Stimulated activated CD4-positive, alpha-beta T cell treated with anti-CD3 and anti-CD28 coated beads, Interleukin-2, amount 100 ng/mL, for 24 hours (primary cell): ENCODE results near the gene DTX3.
"Not testable (repeated sequence)": the region's sequence is repeated elsewhere in the genome, so short reads cannot be mapped to it uniquely, and the experiment has no call there.

Experiments
- DNase-seq, 2 donors: peaks; one replicate each; pipeline ENCODE4 v3.0.0-alpha.2; 2020

The DTX3 gene

DNA sequence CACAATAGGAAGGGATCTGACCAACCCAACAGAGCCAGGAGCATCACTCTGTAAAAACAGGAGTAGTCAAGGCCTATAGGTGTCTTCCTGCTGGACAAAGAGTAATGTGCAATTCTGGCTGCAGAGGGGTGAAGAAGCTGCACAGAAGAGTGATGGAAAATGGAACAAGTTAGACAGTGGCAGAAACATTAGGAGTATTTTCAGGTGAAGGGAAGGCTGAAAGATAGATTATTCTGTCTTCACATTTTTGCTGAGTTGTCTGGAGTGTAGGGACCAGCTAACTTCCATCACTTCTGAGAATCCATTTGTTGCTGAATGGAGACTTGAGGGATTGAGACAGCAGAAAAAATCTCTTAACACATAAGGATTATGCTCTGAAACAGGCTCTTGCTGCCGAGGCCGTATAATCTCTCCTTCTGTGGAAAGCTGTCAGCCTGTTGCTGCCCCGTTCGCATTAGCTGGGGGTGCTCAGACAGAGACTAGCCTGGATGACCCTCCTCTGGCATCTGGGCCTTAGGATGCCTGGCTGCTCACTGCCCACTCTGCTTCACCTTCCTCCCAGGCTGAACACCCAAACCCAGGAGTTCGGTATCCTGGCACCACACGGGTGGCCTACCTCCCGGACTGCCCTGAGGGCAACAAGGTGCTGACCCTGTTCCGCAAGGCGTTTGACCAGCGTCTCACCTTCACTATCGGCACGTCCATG, 3.5 kb downstream of the DTX3 start:
- DNase-seq = no peak

DNA sequence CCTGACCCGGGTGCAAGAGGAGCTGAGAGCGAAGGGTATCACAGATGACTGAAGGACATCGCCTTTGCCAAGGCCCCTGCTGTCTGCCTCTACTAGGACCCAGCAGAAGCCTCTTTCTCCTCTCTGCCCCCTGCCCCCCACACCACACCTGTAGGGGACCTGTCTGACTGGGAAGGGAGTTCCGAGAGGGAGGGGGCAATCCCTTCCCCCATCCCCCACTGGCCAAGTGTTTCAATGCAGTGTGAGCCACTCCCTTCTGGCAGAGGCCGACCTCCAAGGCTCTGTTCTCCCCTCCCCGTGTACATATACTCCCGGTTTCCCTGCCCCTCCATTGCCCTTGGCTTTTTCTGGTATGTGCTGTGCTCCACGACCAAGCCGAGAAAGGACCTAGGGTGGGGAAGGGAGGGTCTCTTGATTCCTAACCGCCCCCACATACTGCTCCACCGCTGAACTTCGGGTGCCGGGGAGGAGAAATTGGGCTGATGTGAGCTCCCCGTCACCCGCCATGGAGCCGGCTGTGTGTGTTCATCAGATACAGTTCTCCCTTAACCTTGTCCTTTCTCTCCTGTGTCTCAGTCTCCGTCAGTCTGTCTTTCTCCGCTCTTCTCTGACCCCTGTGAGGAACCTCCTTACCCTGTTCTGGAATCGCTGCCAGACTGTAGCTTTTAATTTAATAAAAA, 4.6 kb downstream of the DTX3 start:
- no peak for DNase-seq

DNA sequence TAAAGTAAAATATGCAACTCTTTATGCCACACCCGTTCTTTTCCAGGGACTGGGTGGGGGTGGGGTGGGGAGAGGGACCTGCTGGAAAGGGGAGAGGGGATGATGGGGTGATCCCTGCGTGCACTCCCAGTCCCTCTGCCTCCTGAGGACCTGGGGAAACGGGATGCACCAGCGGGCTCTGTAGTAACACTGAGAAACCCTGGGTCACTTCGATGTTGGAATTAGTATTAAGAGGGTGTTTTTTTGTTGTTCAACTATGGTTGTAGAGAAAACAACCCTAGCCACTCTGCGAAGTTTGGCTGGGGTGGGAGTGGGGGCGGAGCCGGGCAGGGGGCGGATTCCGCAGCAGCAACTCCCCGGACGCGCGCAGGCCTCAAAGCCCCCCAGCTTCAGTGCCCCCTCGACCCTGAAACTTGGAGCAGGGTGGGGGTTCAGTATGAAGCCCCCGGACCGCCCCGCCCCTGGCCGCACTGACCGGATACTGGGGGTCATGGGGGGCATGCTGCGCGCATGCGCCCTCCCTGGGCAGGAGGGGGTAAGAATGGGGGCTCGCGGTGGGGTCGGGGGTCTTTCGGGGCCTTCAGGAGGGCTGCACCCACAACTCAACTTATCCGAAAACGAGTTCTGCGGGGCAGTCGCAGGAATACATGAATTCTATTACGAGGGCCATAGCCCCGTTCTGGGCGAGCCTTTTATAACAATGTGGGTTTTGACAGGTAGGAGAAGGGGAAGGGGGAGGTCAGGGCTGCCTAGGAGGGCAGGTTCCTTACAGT, 5.3 kb downstream of the DTX3 start:
- DNase-seq = no peak

DNA sequence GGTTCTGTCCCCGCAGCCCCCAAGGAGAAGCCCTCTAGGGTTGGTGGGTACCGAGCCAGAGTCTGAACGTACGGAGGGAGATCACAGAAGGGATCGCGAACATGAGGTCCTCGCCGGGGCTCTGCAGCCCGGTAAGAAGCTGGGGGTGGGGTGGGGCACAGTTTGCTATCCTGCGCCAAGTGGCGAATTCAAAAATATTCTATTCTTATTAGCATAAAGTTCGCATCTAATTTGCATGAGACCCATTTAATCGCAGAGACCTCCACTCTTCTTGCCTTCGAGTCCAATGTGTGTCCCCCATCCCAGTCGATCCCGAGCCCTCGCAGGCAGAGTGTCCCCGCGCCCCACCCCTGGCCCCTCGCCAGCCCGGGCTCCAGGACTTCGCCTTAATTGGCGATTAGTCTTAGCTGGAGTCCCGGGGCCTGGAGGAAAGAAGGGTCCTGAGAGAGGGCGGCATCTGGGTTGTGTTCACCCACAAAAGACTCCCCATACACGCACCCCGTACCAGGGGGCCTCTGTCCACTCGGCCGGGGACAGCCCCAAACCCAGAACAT, 6.0 kb downstream of the DTX3 start:
- no peak for DNase-seq

DNA sequence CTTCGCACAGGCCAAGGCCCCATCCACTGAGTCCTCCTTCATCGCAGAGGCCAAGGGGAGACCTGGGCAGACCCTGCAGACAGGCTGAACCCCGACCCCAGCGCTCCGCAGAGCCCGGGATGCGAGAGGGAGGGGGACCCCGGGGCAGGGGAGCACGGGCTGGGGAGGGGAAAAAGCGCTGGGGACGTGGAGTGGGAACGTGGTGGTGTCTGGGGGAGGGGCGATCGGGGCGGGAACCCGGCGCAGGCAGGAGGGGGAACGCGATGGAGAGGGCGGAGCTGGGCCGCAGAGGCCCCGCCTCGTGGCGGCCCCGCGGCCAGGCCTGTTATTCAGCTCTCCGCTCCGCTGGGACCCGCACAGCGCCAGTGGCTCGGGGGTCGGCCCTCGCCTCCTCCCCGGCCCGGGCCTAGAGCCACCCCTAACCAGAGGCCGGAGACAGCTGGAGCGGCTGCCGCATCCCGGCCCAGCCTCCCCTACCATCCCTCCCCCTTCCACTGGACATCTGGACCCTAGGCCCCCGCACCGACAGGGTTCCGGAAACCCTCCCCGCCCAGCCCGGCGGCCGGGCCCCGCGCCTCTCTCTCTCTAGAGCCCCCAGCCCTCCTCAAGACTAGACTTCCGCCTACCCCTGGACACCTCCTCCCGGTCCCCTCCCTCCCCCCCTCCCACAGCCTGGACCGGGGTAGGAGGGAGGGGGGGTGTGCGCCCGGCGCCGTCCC, 6.6 kb downstream of the DTX3 start, which contains the start of gene ARHGEF25:
Gene ARHGEF25, plus strand, starts transcription at position 328 of the 719 bp plus-strand sequence. CDS start 460 bp downstream, outside the sequence.
- peak; percentile 54 to 75 for DNase-seq

DNA sequence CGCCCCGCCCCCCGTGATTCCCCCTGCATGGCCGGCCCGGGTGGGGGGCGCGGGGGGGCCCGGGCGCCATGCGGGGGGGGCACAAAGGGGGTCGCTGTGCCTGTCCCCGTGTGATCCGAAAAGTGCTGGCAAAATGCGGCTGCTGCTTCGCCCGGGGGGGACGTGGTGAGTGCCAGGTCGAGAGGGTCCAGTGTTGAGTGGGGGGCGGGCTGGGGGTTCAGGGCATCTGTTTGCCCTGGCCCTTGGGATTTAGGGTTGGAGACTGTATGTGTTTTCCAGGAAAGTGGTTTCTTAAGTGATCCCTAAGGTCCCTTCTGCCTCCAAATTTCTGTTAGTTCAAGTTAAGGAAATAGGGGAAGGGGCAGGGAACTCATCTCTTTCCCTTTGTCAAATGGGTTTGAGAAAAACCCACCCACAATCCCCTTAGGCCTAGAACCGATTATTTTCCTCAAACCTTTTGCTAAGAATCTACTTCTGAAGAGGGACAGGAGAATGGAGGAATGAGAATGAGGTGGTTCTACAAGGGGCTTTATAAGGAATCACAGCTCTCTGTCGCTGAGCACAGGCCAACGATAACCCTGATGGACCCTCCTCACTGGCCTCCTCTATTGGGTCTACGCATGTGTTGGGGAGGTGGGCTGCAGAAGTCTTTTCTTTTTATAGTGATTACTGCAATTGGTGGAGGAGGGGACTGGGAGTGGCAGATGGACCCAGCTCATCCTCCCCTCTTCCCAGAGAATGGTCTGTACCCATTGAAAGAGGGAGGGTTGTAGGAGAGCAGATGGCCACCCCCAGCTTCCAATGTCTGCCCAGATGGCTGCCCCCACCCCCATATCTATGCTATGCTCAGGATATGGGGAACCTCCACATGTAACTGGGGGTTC, 7.4 kb downstream of the DTX3 start:
- DNase-seq = no peak

DNA sequence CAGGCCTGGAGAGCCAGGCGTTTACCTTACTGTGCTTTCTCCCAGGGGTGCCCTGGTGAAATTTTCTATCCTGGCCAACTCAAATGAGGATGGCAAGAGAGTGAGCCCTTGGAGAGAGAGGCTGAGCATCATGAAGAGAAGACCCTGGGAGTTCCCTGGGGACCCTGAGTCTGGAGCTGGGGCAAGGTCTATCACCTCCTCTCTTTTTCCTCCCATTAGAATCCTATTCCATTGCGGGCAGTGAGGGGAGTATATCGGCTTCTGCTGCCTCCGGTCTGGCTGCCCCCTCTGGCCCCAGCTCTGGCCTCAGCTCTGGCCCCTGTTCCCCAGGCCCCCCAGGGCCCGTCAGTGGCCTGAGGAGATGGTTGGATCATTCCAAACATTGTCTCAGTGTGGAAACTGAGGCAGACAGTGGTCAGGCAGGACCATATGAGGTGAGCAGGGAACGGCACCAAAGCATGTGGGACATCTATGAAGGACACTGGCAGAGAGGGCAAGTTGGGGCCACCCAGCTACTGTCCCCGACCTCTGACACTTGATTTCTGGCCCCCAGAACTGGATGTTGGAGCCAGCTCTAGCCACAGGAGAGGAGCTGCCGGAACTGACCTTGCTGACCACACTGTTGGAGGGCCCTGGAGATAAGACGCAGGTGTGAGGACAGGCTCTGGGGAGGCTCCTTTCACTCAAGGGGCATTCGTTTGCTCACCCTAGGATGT, 8.2 kb downstream of the DTX3 start:
- no peak for DNase-seq

DNA sequence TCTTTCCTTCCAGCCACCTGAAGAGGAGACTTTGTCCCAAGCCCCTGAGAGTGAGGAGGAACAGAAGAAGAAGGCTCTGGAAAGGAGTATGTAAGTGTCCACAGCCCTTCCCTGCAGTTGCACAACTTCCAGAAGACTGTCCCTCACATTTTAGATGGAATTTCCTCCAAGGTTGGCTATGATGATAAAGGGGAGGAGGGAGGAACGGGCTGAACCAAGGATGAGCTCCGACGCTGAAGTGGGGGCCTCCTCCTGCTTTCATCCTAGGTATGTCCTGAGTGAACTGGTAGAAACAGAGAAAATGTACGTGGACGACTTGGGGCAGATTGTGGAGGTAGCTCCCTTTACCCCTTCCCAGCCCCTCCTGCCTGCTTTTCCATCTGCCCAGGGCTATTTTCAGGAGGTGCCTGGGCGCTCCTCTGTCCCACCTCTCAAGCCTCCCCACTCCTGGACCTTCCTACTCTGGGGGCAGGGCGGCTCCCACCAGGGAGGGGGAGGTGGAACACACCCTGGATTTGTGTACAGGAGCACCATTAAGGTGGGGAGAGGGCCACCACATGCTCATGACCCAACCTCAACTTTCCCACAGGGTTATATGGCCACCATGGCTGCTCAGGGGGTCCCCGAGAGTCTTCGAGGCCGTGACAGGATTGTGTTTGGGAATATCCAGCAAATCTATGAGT, 8.9 kb downstream of the DTX3 start:
- no peak for DNase-seq

DNA sequence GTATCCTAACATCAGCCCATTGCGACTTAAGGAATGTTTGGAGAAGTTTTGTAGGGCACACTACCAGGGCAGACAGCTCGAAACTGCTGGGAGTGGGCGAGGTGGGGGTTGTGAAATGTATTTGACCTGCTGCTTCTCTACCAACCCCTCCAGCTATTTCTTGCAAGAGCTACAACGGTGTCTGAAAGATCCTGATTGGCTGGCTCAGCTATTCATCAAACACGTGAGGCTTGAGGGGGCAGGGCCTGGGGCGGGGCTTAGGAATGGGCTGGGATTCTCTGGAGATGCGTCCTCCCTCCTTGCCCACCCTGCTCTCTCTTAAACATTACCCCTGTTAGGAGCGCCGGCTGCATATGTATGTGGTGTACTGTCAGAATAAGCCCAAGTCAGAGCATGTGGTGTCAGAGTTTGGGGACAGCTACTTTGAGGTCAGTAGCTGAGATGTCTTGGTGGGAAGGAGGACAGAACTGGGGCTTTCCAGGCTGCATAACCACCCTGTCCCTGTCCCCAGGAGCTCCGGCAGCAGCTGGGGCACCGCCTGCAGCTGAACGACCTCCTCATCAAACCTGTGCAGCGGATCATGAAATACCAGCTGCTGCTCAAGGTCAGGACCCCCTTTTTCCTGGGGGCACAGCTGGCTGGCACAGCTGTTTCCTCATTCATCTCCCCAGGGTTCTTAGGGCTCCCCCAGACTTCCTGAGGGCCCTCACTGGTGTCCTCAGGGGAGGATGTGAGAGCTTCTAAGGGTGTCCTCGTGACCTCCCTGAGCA, 9.7 kb downstream of the DTX3 start:
- peak in 1 of 2 donors; percentile 45 for DNase-seq

DNA sequence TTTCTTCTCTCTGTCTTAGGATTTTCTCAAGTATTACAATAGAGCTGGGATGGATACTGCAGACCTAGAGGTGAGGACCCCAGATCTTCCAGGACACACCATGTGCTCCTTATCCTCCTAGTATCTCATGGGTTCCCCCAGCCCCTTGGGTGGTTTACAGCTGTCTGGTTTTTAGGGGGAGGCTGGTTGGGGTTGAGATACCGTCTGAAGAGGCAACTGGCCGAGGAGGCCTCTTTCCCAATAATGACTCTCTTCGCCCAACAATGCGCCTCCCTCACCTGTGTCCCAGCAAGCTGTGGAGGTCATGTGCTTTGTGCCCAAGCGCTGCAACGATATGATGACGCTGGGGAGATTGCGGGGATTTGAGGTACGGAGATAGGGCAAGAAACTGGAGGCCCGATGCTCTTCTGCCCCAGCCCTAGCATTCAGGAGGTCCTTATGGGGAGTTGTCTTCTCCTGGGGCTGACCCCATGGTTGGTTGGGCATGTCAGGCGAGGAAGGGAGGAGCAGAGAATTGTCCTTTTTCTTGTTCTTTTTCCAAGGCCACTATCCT, 10.4 kb downstream of the DTX3 start:
- DNase-seq = no peak

DNA sequence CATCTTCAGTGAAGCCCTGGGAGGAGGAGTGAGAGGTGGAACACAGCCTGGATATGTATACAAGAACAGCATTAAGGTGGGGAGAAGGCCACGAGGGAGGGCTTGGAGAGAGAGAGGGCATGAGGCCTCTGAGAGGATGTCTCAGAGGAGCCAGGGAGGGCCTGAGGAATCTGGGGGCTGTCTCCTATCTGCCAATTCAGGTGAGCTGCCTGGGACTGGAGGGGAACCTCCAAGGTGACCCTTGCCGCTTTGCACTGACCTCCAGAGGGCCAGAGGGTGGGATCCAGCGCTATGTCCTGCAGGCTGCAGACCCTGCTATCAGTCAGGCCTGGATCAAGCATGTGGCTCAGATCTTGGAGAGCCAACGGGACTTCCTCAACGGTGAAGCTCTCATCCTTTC, 11.0 kb downstream of the DTX3 start:
- DNase-seq = no peak

DNA sequence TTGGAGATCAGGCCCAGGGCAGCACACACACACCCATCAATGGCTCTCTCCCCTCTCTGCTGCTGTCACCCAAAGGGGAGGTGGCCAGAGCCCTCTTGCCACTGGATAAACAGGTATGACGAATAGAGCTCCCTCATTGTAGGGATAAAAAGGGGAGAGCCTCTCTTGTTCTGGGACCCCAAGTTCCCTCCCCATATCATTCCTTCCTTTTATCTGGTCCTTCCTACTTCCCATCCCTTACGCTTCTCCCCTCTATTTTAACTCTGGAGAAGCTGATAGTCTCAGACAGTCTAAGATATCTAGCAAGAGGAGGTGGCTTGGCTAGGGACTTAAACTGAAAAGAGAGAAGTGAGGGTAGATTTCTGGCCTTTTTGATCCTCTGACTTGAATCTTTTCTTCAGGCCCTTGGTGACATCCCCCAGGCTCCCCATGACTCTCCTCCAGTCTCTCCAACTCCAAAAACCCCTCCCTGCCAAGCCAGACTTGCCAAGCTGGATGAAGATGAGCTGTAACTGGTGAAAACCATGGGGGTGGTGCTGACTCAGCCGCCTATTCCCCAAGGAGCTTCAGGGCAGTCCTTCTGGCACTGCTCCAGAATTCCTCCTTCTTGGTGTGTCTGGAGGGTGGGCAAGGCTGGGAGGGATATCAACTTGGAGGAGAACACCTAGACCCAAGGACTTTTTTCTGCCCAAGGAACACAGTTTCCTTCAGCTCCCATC, 11.9 kb downstream of the DTX3 start:
- DNase-seq = no peak

DNA sequence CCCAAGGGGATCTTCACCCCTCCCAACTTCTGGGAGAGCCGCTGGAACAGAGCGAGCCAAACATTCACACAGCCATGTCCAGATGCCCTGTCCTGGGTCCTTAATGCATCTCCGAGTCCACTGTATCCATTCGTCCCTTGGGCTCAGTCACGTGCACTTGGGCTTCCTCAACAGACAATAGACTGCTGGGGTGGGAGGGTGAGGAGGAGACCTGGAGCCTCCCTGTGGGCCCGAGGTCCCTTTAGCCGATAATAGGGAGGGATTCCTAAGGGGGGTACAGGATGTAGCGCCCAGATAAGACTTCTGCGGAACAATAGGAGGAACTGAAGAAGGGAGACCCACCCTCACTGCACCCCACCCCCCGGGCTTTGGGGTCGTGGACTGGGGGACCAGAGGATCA, 13.3 kb downstream of the DTX3 start:
- DNase-seq = no peak

DNA sequence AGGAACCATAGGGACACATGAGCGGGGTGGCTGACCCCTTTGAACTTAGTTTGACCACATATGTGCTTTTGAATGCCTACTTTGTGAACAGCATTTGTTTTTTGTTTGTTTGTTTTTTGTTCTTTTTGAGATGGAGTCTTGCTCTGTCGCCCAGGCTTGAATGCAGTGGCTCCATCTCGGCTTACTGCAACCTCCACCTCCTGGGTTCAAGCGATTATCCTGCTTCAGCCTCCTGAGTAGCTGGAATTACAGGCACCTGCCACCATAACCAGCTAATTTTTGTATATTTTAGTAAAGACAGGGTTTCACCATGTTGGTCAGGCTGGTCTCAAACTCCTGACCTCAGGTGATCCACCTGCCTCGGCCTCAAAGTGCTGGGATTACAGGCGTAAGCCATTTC, 13.8 kb downstream of the DTX3 start:
- DNase-seq = not testable (repeated sequence)

DNA sequence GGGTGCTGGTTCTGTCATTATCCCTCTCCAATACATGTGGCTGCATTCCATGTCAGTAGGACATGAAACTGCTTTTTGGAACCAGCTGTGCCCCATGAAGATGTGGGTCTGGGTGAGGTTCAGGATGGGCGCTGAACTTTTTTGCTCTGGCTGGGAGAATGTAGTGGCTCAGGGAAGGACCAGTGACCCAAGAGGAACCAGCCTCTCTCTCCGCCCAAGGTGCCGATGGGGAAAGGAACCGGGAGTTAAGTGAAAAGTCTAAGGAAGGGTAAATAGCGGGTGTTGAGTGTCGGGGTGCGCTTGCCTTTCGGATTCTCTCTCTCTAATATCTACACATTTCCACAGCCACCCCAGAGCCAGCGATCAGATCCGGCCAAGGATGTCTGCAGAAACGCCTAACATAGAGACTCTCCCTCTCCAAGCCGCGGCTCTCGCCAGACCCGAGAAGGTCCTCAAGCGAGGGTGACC, 14.4 kb downstream of the DTX3 start:
- no peak for DNase-seq

DNA sequence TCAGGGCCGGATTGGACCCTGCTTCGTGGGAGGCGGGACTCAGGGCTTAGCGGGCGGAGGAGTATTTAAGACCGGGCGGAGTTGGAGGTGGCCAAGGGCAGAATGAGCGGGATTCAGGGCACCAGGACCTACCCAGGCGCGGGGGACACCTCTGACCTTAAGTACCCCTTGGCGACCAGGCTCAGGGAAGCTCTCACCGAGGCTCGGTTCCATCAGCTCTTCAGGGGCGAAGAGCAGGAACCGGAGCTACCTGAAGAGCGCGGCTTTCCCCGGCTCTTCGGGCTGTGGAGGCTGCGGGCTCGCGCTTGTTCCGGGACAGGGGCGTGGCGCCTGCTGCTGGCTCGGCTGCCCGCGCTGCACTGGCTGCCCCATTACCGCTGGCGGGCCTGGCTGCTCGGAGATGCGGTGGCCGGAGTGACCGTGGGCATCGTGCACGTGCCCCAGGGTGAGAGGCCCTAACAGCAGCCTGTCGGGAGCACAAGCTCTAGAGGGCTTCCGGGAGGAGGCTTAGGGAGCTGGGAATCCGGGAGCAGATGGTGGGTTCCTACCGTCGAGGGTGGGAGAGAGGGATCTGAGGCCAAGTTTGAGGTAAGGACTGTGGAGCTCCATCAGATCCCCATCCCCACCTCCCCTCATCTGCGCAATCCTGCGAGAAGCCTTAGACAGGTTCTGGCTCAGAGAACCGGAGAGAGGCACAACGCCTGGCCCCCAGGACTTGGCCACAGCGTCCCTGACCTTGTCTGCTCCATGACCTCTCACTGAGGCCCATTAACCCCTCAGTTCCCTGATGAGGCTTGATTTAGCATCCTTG, 15.0 kb downstream of the DTX3 start:
- DNase-seq = peak in 1 of 2 donors; percentile 42

DNA sequence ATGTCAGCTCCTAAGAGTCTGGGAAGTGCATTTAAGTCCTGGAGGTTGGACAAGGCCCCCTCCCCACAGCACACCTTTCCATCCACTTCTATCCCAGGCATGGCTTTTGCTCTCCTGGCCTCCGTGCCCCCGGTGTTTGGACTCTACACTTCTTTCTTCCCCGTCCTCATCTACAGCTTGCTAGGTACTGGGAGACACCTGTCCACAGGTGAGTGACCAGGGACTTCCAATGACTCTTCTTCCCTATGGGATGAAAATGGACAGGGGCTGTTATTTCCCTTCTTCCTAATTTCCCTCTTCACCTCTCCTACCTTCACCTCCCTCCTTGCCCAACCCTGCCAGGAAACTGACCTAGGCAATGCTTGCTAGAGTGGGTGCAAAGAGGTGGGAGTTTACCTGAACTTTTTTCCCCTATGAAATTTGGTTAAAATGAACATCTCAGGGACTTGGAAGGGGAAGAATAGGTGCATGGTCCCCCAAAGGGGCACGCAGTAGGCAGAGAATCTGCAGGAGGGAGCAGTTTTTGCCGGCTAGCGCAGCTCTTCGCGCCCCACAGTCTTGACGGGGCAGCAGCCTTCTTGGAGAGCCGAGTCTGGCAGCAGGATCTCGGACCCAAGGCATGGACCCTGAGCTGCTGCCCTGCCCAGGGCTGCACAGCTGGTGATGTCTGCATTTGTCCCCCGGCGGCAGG, 15.8 kb downstream of the DTX3 start:
- no peak for DNase-seq
